ENCODE measurements around the gene CFAP100.

DNA sequence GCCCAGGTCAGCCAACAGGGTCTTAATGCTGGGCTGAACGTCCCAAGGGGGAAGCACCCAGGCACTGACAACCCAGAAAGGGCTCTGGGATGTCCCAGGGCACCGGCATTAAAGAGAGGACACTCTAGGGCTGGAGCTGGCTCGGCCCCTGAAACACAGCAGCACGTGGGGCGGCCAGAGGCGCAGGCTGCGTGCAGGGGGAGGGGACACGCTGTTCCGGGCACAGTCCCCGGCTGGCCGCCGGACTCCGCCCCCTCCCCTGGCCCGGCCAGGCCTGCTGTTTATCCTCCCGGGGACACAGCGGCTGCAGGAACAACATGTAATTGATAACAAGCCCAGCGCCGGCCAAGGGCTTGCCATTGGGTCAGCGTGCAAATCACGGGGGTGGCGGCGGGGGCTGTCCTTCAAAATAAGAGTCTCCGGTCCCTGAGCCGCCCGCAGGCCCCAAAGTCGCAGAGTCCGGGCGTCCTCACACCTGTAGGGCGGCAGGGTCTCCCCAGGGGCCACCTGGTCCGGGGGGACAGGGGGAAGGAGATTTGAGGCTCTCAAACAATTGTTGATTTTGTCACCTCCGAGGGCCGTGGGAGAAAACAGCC, 38.8 kb upstream of the CFAP100 start:
- TF ChIP-seq POLR2AphosphoS5 (IDR thresholded peaks at IDR 0.05; ENCODE audit: low read depth, low read length), result no peak
- no peak for TF ChIP-seq TAF1 (IDR thresholded peaks at IDR 0.05; ENCODE audit: borderline replicate concordance, insufficient read depth, low read length)
- peak; percentile 46; the same call in 1 of the 2 replicates for TF ChIP-seq SIN3A (IDR thresholded peaks at IDR 0.05; ENCODE audit: borderline replicate concordance, insufficient read depth, low read length)
- TF ChIP-seq, protein P1, sequence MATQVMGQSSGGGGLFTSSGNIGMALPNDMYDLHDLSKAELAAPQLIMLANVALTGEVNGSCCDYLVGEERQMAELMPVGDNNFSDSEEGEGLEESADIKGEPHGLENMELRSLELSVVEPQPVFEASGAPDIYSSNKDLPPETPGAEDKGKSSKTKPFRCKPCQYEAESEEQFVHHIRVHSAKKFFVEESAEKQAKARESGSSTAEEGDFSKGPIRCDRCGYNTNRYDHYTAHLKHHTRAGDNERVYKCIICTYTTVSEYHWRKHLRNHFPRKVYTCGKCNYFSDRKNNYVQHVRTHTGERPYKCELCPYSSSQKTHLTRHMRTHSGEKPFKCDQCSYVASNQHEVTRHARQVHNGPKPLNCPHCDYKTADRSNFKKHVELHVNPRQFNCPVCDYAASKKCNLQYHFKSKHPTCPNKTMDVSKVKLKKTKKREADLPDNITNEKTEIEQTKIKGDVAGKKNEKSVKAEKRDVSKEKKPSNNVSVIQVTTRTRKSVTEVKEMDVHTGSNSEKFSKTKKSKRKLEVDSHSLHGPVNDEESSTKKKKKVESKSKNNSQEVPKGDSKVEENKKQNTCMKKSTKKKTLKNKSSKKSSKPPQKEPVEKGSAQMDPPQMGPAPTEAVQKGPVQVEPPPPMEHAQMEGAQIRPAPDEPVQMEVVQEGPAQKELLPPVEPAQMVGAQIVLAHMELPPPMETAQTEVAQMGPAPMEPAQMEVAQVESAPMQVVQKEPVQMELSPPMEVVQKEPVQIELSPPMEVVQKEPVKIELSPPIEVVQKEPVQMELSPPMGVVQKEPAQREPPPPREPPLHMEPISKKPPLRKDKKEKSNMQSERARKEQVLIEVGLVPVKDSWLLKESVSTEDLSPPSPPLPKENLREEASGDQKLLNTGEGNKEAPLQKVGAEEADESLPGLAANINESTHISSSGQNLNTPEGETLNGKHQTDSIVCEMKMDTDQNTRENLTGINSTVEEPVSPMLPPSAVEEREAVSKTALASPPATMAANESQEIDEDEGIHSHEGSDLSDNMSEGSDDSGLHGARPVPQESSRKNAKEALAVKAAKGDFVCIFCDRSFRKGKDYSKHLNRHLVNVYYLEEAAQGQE (IDR thresholded peaks at IDR 0.05; ENCODE audit: insufficient read depth in 1 of 2, low read depth in 2 of 2, low read length in 2 of 2), result no peak
